Activated B cell treated with CpG ODN at 0.5 μM for 24 hours (primary cell): ENCODE measurements around the gene GALNT10. TPM values are rescaled to one million over a fixed set of nuclear protein-coding genes. Genes with fewer than 3 reads are reported as not detected.

ENCODE experiments used
- ATAC-seq: fragments of 200-7000 bp; cut with Tn5 transposase; one replicate; pipeline ENCODE4 v1.10.0; 2021; ENCODE audit warnings: low read depth, mild to moderate bottlenecking, moderate library complexity
- CTCF ChIA-PET: fragments of 350-600 bp; sonication (Branson Sonifier 250); formaldehyde crosslinking; loops from one replicate; lab custom pipeline; 2021; ENCODE audit warnings: antibody characterized with exemption; lab: Charles Lee
- POLR2A ChIA-PET: fragments of 350-600 bp; sonication (Branson Sonifier 250); formaldehyde crosslinking; loops from one replicate; lab custom pipeline; 2021; ENCODE audit warnings: antibody characterized with exemption; lab: Charles Lee
- DNase-seq: peaks from one replicate; pipeline ENCODE4 v3.0.0; 2022
- H3K27ac Mint-ChIP-seq: one replicate; pipeline ENCODE4 v1.8.0; 2020; ENCODE audit warnings: mixed read lengths
- H3K27me3 Mint-ChIP-seq: one replicate; pipeline ENCODE4 v1.8.0; 2021; ENCODE audit warnings: mixed read lengths
- H3K36me3 Mint-ChIP-seq: one replicate; pipeline ENCODE4 v1.8.0; 2021; ENCODE audit warnings: low read depth, mixed read lengths
- H3K4me1 Mint-ChIP-seq: one replicate; pipeline ENCODE4 v1.8.0; 2021; ENCODE audit warnings: mixed read lengths
- H3K4me3 Mint-ChIP-seq: one replicate; pipeline ENCODE4 v1.8.0; 2020; ENCODE audit warnings: mild to moderate bottlenecking, mixed read lengths
- H3K9me3 Mint-ChIP-seq: one replicate; pipeline ENCODE4 v1.8.0; 2020; ENCODE audit warnings: mixed read lengths
- CTCF ChIP-seq: fragments of 200-600 bp; IDR thresholded peaks from one replicate; pipeline ENCODE4 v1.8.0; 2022; ENCODE audit warnings: antibody characterized with exemption, mild to moderate bottlenecking
- intact Hi-C: fragments of 100-400 bp; cut with micrococcal nuclease; formaldehyde crosslinking; loops from one replicate; pipeline ENCODE4 v1.15.1; 2024
- total RNA-seq: library from RNA; stranded (reverse); gene quantifications from 2 replicates; pipeline ENCODE4 v1.2.3, GENCODE V29; 2022

Gene GALNT10
- total RNA-seq, result 32.5 and 41.5 TPM in 2 replicates

GRCh38 chr5:154190595-154191304 lies at the start of gene GALNT10:
TSS of gene GALNT10 (plus strand) at chr5:154190733. CDS start at chr5:154190867, 134 bp downstream.
- no peak for TF ChIP-seq CTCF
- H3K27ac Mint-ChIP-seq, result peak within 1 kb of the TSS; percentile 91
- ATAC-seq, result peak; percentile 65
- no peaks in the 10 kb centered on the region for H3K9me3 Mint-ChIP-seq
- H3K27me3 Mint-ChIP-seq, result no peaks in the 10 kb centered on the region
- H3K4me3 Mint-ChIP-seq, result peak within 1 kb of the TSS; percentile 94
- H3K4me1 Mint-ChIP-seq, result peaks cover 50% of the 10 kb centered on the region
- intact Hi-C loops, result loop anchor here (1.0 to 5.0 kb wide), 11 partner anchors 10 to 747 kb away; partner anchors contain the start of genes CNOT8, FAM114A2, GEMIN5 and LARP1
- peaks cover 26% of the 10 kb centered on the region for H3K36me3 Mint-ChIP-seq
- ChIA-PET CTCF (interaction anchor here (0.7 to 2.5 kb wide), 4 partner anchors 16 to 214 kb away, joined by 3 to 15 read pairs (median 6); no protein-coding TSS in a partner anchor), POLR2A (interaction anchor here (0.6 to 3.8 kb wide), 17 partner anchors 11 to 256 kb away, joined by 3 to 36 read pairs (median 4); partner anchors contain the start of genes FAM114A2 and MFAP3)
- DNase-seq, result no peak

- Mint-ChIP-seq H3K27ac (no peak overlapping the region), H3K4me1 (no peaks in the 10 kb centered on the region), H3K36me3 (no peaks in the 10 kb centered on the region), H3K27me3 (peaks cover 28% of the 10 kb centered on the region), H3K9me3 (no peaks in the 10 kb centered on the region), H3K4me3 (no peak overlapping the region)
- CTCF ChIA-PET, result no interaction called here
- DNase-seq, result no peak
- intact Hi-C loops, result no loop called here
- no peak for ATAC-seq
- POLR2A ChIA-PET, result no interaction called here
- TF ChIP-seq CTCF, result no peak
These were observed 48.8 kb upstream of the GALNT10 start for GRCh38 chr5:154141745-154142221.

- ATAC-seq (no peak), DNase-seq (no peak)
- H3K36me3 Mint-ChIP-seq, result no peaks in the 10 kb centered on the region
- intact Hi-C loops, result no loop called here
- no peaks in the 10 kb centered on the region for H3K9me3 Mint-ChIP-seq
- TF ChIP-seq CTCF, result no peak
- peaks cover 36% of the 10 kb centered on the region for H3K27me3 Mint-ChIP-seq
- ChIA-PET CTCF (no interaction called here), POLR2A (no interaction called here)
- H3K4me1 Mint-ChIP-seq, result no peaks in the 10 kb centered on the region
- no peak overlapping the region for H3K4me3 Mint-ChIP-seq
- no peak overlapping the region for H3K27ac Mint-ChIP-seq
These were observed 47.3 kb upstream of the GALNT10 start for GRCh38 chr5:154143211-154143641.

- no peaks in the 10 kb centered on the region for H3K36me3 Mint-ChIP-seq
- TF ChIP-seq CTCF, result no peak
- ATAC-seq (no peak), DNase-seq (no peak)
- ChIA-PET CTCF (no interaction called here), POLR2A (no interaction called here)
- peaks cover 36% of the 10 kb centered on the region for H3K27me3 Mint-ChIP-seq
- H3K4me1 Mint-ChIP-seq, result no peaks in the 10 kb centered on the region
- no peak overlapping the region for H3K27ac Mint-ChIP-seq
- intact Hi-C loops, result no loop called here
- no peaks in the 10 kb centered on the region for H3K9me3 Mint-ChIP-seq
- H3K4me3 Mint-ChIP-seq, result no peak overlapping the region
These were observed 45.3 kb upstream of the GALNT10 start for GRCh38 chr5:154145268-154145667.

- POLR2A ChIA-PET, result no interaction called here
- DNase-seq (no peak), ATAC-seq (no peak)
- Mint-ChIP-seq H3K4me1 (no peaks in the 10 kb centered on the region), H3K9me3 (no peaks in the 10 kb centered on the region), H3K36me3 (no peaks in the 10 kb centered on the region), H3K4me3 (no peak overlapping the region), H3K27ac (no peak overlapping the region), H3K27me3 (peaks cover 27% of the 10 kb centered on the region)
- CTCF ChIA-PET, result no interaction called here
- intact Hi-C loops, result no loop called here
- TF ChIP-seq CTCF, result no peak
These were observed 44.1 kb upstream of the GALNT10 start for GRCh38 chr5:154146409-154146808.
